H9 (cell line): ENCODE measurements around the gene CNBD2. TPM values are rescaled to one million over a fixed set of nuclear protein-coding genes. Genes with fewer than 3 reads are reported as not detected.

ENCODE experiments used
- DNase-seq: peaks from one replicate; pipeline ENCODE4 v3.0.0-alpha.2; 2017
- H2AFZ ChIP-seq: one replicate; pipeline ENCODE4 v1.6.1; 2013; ENCODE audit warnings: mild to moderate bottlenecking, low read length, control low read depth, moderate library complexity
- H2AK5ac ChIP-seq: 2 replicates; pipeline ENCODE4 v1.6.1; 2013; ENCODE audit warnings: low read length, control low read depth, mixed read lengths; ENCODE audit not compliant: insufficient read length
- H2BK120ac ChIP-seq: one replicate; pipeline ENCODE4 v1.6.1; 2013; ENCODE audit warnings: low read depth, mild to moderate bottlenecking, low read length, control low read depth, inconsistent platforms; ENCODE audit not compliant: poor library complexity, severe bottlenecking
- H2BK12ac ChIP-seq: 2 replicates; pipeline ENCODE4 v1.6.1; 2013; ENCODE audit warnings: low read length, control low read depth, mixed read lengths, low read depth; ENCODE audit not compliant: insufficient read length
- H2BK15ac ChIP-seq: 2 replicates; pipeline ENCODE4 v1.6.1; 2013; ENCODE audit warnings: low read depth, low read length, control low read depth
- H2BK20ac ChIP-seq: one replicate; pipeline ENCODE4 v1.6.1; 2013; ENCODE audit warnings: low read depth, mild to moderate bottlenecking, low read length, control low read depth, inconsistent platforms; ENCODE audit not compliant: poor library complexity, severe bottlenecking
- H2BK5ac ChIP-seq: 2 replicates; pipeline ENCODE4 v1.6.1; 2013; ENCODE audit warnings: low read length, control low read depth, mixed read lengths; ENCODE audit not compliant: insufficient read length
- H3K14ac ChIP-seq: 2 replicates; pipeline ENCODE4 v1.6.1; 2013; ENCODE audit warnings: low read length, control low read depth; ENCODE audit not compliant: insufficient read depth
- H3K18ac ChIP-seq: 2 replicates; pipeline ENCODE4 v1.6.1; 2013; ENCODE audit warnings: low read depth, mild to moderate bottlenecking, mixed read lengths, low read length, control low read depth; ENCODE audit not compliant: insufficient read length
- H3K23ac ChIP-seq: 2 replicates; pipeline ENCODE4 v1.6.1; 2013; ENCODE audit warnings: low read length, control low read depth, mixed read lengths, low read depth; ENCODE audit not compliant: insufficient read length
- H3K23me2 ChIP-seq: 2 replicates; pipeline ENCODE4 v1.6.1; 2013; ENCODE audit warnings: low read depth, mild to moderate bottlenecking, mixed read lengths, low read length, control low read depth; ENCODE audit not compliant: insufficient read length, poor library complexity, severe bottlenecking
- H3K27ac ChIP-seq: 2 replicates; pipeline ENCODE4 v1.5.1; 2013; ENCODE audit warnings: low read length, control low read depth, mixed read lengths, low read depth; ENCODE audit not compliant: insufficient read length
- H3K27me3 ChIP-seq: 2 replicates; pipeline ENCODE4 v1.6.1; 2013; ENCODE audit warnings: low read length, control low read depth, inconsistent platforms; ENCODE audit not compliant: insufficient read depth
- H3K4ac ChIP-seq: 2 replicates; pipeline ENCODE4 v1.6.1; 2013; ENCODE audit warnings: low read depth, mild to moderate bottlenecking, control low read depth, inconsistent platforms, low read length, moderate library complexity
- H3K4me1 ChIP-seq: 2 replicates; pipeline ENCODE4 v1.6.1; 2013; ENCODE audit warnings: low read length, control low read depth, inconsistent platforms; ENCODE audit not compliant: insufficient read depth
- H3K4me2 ChIP-seq: 2 replicates; pipeline ENCODE4 v1.6.1; 2013; ENCODE audit warnings: low read length, control low read depth, mixed read lengths; ENCODE audit not compliant: insufficient read length, insufficient read depth
- H3K56ac ChIP-seq: 2 replicates; pipeline ENCODE4 v1.6.1; 2013; ENCODE audit warnings: low read depth, mild to moderate bottlenecking, mixed read lengths, low read length, control low read depth; ENCODE audit not compliant: insufficient read length
- H3K79me1 ChIP-seq: 2 replicates; pipeline ENCODE4 v1.6.1; 2013; ENCODE audit warnings: low read depth, mild to moderate bottlenecking, moderate library complexity, low read length, control low read depth, inconsistent platforms; ENCODE audit not compliant: insufficient read depth, poor library complexity, severe bottlenecking
- H3K79me2 ChIP-seq: 2 replicates; pipeline ENCODE4 v1.6.1; 2013; ENCODE audit warnings: low read length, control low read depth, inconsistent platforms; ENCODE audit not compliant: insufficient read depth
- H3K9ac ChIP-seq: 2 replicates; pipeline ENCODE4 v1.6.1; 2013; ENCODE audit warnings: low read length, control low read depth, mixed read lengths; ENCODE audit not compliant: insufficient read length; ENCODE audit errors: extremely low read depth
- H3K9me3 ChIP-seq: one replicate; pipeline ENCODE4 v1.6.1; 2013; ENCODE audit warnings: low read depth, low read length, inconsistent platforms; ENCODE audit not compliant: control insufficient read depth
- H3T11ph ChIP-seq: one replicate; pipeline ENCODE4 v1.6.1; 2013; ENCODE audit warnings: mild to moderate bottlenecking, low read length, control low read depth, inconsistent platforms
- H4K20me1 ChIP-seq: one replicate; pipeline ENCODE4 v1.6.1; 2013; ENCODE audit not compliant: control insufficient read depth, insufficient read length, insufficient read depth
- H4K5ac ChIP-seq: 2 replicates; pipeline ENCODE4 v1.6.1; 2013; ENCODE audit warnings: low read depth, mild to moderate bottlenecking, mixed read lengths, low read length, control low read depth; ENCODE audit not compliant: insufficient read length
- H4K8ac ChIP-seq: replicated peaks from 2 replicates; pipeline ENCODE4 v1.6.1; 2013; ENCODE audit warnings: low read length, control low read depth, mixed read lengths, low read depth; ENCODE audit not compliant: insufficient read length
- H4K91ac ChIP-seq: 2 replicates; pipeline ENCODE4 v1.6.1; 2013; ENCODE audit warnings: low read depth, mild to moderate bottlenecking, moderate library complexity, mixed read lengths, low read length, control low read depth; ENCODE audit not compliant: insufficient read length
- H3K27ac Mint-ChIP-seq, 3 experiments: 2 replicates in 2 of 3; 3 replicates in 1 of 3; pipeline ENCODE4 v1.8.0; 2020 to 2021; ENCODE audit warnings: mixed read lengths in 3 of 3, mild to moderate bottlenecking in 1 of 3, moderate library complexity in 1 of 3
- H3K27me3 Mint-ChIP-seq: 2 replicates; pipeline ENCODE4 v1.8.0; 2021; ENCODE audit warnings: low read depth, mild to moderate bottlenecking, moderate library complexity, mixed read lengths
- H3K36me3 Mint-ChIP-seq, 3 experiments: 2 replicates in 2 of 3; 3 replicates in 1 of 3; pipeline ENCODE4 v1.8.0; 2020 to 2021; ENCODE audit warnings: low read depth in 3 of 3, mixed read lengths in 3 of 3; ENCODE audit not compliant: insufficient read depth in 1 of 3
- H3K4me1 Mint-ChIP-seq, 2 experiments: 2 replicates each; pipeline ENCODE4 v1.8.0; 2020; ENCODE audit warnings: mixed read lengths in 2 of 2
- H3K4me3 Mint-ChIP-seq, 2 experiments: 2 replicates in 1 of 2; 3 replicates in 1 of 2; pipeline ENCODE4 v1.8.0; 2020 to 2021; ENCODE audit warnings: mild to moderate bottlenecking in 2 of 2, mixed read lengths in 2 of 2, moderate library complexity in 1 of 2
- H3K9me3 Mint-ChIP-seq, 2 experiments: 2 replicates in 1 of 2; 3 replicates in 1 of 2; pipeline ENCODE4 v1.8.0; 2020; ENCODE audit warnings: mild to moderate bottlenecking in 2 of 2, mixed read lengths in 2 of 2, moderate library complexity in 1 of 2
- WGBS: extraction: QIAGEN DNeasy Blood & Tissue Kit; methylation state at CpG from one replicate; pipeline ENCODE4 v1.1.7; 2013; ENCODE audit warnings: missing lambda C conversion rate, low lambda C conversion rate, mixed read lengths; ENCODE audit not compliant: insufficient read length; ENCODE audit errors: extremely low coverage; 5-methylcytosine and 5-hydroxymethylcytosine counted together
- total RNA-seq: library from RNA; stranded (reverse); gene quantifications from 2 replicates; pipeline ENCODE4 v1.2.1, GENCODE V29; 2021
- TF ChIP-seq, protein P1 (sequence below): fragments of 200-600 bp; sonication (generic); conservative IDR thresholded peaks from 3 replicates; pipeline ENCODE4 v1.8.0; 2021; ENCODE audit warnings: antibody characterized with exemption, mild to moderate bottlenecking

CNBD2 gene
- total RNA-seq, 1 experiment from 2014 or later = 3.1 TPM

DNA sequence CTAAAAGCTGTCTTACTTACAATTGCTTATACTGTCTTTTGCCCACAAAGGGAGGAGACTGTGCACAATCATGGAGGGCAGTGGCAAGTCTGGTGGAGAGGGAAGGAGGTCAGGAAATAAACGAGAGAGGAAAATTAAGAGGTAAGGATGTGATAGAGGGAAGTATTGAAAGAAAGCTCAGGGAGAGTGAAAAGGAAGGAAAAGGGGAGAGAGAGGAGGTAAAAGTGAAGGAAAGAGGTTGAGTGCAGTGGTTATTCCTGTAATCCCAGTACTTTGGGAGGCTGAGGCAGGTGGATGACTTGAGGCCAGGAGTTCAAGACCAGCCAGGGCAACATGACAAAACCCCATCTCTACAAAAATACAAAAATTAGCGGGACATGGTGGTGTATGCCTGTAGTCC lies 103.5 kb downstream of the CNBD2 start:
- no peak overlapping the region for H3K4me2 ChIP-seq
- H4K20me1 ChIP-seq = no peaks in the 10 kb centered on the region
- H2AK5ac ChIP-seq = no peak overlapping the region
- WGBS = 100% methylated on average over 1 of the region's 2 CpGs
- no peaks in the 10 kb centered on the region for H3K79me1 ChIP-seq
- H3K18ac ChIP-seq = no peak overlapping the region
- no peaks in the 10 kb centered on the region for H3K9me3 ChIP-seq
- peaks cover 55% of the 10 kb centered on the region for H3K27me3 Mint-ChIP-seq
- no peak overlapping the region for H4K91ac ChIP-seq
- H3K36me3 Mint-ChIP-seq = no peaks in the 10 kb centered on the region
- no peaks in the 10 kb centered on the region for H3K79me2 ChIP-seq
- H2BK20ac ChIP-seq = no peak overlapping the region
- no peaks in the 10 kb centered on the region for H3K4me1 ChIP-seq
- no peak overlapping the region for H3K56ac ChIP-seq
- no peak overlapping the region for H3K27ac ChIP-seq
- no peak overlapping the region for H2BK5ac ChIP-seq
- H4K5ac ChIP-seq = no peak overlapping the region
- no peak overlapping the region for H3K9ac ChIP-seq
- TF ChIP-seq, protein P1, sequence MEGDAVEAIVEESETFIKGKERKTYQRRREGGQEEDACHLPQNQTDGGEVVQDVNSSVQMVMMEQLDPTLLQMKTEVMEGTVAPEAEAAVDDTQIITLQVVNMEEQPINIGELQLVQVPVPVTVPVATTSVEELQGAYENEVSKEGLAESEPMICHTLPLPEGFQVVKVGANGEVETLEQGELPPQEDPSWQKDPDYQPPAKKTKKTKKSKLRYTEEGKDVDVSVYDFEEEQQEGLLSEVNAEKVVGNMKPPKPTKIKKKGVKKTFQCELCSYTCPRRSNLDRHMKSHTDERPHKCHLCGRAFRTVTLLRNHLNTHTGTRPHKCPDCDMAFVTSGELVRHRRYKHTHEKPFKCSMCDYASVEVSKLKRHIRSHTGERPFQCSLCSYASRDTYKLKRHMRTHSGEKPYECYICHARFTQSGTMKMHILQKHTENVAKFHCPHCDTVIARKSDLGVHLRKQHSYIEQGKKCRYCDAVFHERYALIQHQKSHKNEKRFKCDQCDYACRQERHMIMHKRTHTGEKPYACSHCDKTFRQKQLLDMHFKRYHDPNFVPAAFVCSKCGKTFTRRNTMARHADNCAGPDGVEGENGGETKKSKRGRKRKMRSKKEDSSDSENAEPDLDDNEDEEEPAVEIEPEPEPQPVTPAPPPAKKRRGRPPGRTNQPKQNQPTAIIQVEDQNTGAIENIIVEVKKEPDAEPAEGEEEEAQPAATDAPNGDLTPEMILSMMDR = no peak
- H3K23me2 ChIP-seq = no peaks in the 10 kb centered on the region
- H3K4me1 Mint-ChIP-seq = peaks cover 8 to 14% of the 10 kb centered on the region in 2 experiments
- H3K27me3 ChIP-seq = no peaks in the 10 kb centered on the region
- H2BK120ac ChIP-seq = no peak overlapping the region
- H2BK15ac ChIP-seq = no peak overlapping the region
- H3T11ph ChIP-seq = no peak overlapping the region
- H3K27ac Mint-ChIP-seq = no peak overlapping the region
- no peak overlapping the region for H2BK12ac ChIP-seq
- H2AFZ ChIP-seq = no peak overlapping the region
- DNase-seq = no peak
- no peak overlapping the region for H3K14ac ChIP-seq
- no peak overlapping the region for H3K4me3 Mint-ChIP-seq
- no peak overlapping the region for H3K4ac ChIP-seq
- H4K8ac ChIP-seq = no peak overlapping the region
- H3K9me3 Mint-ChIP-seq = no peaks in the 10 kb centered on the region
- no peak overlapping the region for H3K23ac ChIP-seq
